Amygdala (tissue), 56 donors: ENCODE results near the gene HRG.

Experiments used
- DNase-seq, 56 donors: peaks; one replicate each; lab custom pipeline; 2025; lab: John Stamatoyannopoulos, UW

HRG gene

DNA sequence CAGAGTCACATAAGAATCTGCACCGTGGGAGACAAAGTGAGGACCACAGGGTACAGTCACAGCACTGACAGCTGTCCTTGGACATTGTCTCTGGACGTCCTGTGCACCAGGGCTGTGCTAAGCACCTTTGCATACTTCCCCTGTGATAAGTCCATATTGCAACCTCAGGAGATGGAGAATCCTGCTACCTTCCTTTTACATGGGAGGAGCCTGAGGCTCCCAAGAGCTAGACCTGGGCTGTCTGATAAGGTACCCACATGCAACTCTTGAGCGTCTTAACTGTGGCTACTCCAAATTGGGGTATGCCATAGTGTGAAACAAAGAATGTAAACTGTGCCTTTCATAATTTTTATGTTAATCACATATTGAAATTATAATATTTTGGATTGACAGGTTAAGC is 28.1 kb upstream of the HRG start:
- no peak for DNase-seq

DNA sequence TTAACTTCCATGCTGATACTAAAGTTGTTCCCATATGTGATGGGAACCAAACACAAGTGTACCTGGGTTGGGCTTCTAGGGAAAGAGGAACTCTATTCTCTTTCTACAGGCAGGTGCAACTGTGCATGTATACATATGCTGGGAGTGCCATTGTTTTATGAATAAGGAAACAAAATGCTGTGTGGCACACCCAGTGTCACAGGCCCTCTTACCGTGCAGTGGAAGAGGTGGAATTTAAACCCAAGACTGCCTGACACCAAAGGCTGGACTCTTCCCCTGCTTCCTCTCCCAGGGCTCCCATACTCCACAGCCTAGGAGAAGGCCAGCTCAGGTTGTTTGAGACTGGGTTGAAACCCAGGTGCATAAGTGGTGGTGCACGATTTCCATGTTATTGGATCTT is 27.6 kb upstream of the HRG start:
- DNase-seq: no peak

DNA sequence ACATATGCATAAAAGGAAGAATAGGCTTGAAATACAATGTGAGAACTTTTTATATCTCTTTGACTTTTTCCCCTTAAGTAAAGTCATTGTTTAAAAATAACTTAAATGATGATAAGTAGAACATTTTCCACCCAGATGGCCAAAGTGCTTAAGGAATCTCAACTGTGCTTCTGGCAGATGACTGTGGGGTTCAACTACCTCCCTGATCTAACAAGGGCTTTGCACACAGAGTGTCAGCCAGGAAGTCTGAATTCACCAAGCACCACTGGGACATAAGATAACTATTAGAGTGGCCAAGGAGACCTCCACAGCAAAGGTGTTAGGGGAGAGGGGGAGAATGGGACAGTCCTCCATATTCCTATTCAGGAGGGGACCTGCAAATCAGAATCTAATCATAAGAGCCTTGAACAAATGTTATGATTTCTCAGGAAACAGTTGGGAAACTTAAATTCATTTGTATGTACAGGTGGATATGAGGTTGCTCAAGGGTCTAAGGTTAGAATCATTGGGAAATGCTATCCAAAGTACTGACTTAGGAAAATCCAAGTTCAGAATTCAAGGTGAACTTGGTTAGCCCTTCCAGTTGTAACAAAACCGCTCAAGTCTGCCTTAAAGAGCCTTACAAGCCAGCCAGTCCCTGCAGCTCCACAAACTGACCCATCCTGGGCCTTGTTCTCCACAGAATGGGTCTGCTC is 25.9 kb upstream of the HRG start, which contains the start of gene FETUB:
FETUB (plus strand) TSS at position 622 of the 695 bp plus-strand sequence; CDS start at position 684, 62 bp downstream.
- no peak for DNase-seq

DNA sequence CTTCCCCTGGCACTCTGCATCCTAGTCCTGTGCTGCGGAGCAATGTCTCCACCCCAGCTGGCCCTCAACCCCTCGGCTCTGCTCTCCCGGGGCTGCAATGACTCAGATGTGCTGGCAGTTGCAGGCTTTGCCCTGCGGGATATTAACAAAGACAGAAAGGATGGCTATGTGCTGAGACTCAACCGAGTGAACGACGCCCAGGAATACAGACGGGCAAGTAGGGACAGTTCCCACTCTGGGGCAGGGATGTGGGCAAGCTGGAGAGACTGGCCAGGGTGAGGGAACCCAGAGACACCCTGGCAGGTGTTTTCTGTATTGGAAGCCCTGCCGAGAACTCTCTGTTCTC is 25.4 kb upstream of the HRG start:
- DNase-seq: peak in 14 of 56 donors; percentile 4 to 50 (median 18)

DNA sequence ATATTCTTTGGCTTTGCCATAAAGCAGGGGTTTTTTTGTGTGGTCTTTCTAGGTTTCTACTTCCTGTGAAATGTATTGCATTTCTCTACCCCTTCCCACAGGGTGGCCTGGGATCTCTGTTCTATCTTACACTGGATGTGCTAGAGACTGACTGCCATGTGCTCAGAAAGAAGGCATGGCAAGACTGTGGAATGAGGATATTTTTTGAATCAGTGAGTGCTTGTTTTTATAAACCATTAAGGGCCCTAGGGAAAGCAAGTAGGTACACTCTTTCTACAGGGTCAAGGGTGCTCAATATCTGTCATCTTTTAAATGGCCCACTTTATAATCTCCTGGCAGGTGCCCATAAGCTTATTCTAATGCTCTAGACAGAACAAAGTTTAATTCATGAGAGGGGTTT is 24.9 kb upstream of the HRG start:
- no peak for DNase-seq

DNA sequence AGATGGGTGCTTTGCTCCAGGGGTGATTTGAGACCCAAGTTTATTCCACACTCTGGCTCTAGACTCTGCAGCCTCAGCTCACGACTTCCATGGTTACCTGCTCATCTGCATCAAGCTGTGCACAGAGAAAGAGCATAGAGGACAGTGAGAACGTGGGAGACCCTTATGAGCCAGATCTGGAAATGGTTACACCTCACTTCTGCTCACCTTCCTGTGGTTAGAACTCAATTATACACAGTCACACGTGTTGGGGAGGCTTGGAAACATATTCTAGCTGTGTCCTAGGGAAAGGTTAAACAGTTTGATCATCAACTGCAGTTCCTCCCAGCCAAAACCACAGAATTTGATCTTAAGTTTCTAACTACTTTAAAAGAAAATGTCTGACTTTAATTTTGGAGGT is 23.8 kb upstream of the HRG start:
- no peak for DNase-seq

DNA sequence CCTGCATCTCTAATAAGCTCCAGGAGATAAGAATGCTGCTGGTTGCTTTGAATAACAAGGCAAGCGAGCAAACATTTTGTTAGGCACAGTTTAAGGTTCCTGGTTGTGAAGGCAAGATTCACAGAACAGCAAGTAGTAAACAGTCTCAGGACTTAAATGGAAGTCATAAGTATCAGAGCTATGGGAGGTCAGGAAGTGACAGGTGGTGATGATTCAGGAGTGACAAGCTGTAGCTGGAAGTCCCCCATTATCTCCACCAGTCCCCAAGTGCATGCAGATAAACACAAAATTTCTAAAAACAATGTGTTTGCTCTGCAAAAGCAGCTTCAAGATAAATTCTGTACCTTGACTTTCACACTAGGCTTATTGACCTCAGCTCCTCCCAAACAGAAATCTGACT is 22.3 kb upstream of the HRG start:
- no peak for DNase-seq

DNA sequence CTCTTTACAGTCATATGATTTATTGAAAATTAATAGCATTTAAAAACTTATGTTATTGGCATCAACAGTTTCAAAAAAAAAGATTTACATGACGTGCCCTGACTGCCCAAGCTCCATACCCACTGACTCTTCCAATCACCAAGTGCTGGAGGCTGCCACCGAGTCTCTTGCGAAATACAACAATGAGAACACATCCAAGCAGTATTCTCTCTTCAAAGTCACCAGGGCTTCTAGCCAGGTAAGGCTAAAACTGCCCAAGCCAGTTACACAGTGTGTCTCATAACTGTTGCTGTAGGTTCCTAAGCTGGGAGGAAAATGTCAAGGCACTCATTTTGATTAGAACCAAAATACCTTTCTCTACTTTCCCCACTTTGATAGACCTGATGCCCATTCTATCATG is 21.1 kb upstream of the HRG start:
- no peak for DNase-seq

DNA sequence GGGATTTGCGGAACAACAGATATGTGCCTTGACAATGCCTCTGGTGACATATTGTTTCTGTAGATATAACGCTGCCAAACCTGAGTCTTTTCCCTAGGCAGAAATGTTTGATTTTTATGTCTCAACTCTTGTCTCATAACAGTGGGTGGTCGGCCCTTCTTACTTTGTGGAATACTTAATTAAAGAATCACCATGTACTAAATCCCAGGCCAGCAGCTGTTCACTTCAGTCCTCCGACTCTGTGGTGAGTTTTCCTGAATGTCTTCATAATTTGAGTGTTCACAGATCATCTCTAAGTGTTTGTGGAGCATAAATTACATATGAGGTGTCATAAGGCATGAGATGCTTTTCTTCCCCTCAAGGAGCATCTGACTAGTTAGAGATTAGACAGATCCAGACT is 19.7 kb upstream of the HRG start:
- DNase-seq: no peak

DNA sequence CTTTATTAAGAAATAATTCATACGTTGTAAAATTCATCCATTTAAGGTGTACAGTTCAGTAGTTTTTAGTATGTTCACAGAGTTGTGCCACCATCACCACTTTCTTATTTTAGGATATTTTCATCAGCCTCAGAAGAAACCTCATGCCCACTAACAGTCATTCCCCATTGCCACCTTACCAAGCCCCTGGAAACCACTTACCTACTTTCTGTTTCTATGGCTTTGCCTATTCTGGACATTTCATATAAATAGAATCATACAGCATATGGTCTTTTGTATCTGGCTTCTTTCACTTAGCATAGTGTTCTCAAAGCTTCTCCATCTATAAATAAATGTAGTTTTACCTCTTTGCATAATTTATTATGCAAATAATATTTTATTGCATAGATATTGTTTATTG is 19.0 kb upstream of the HRG start:
- DNase-seq: no peak

DNA sequence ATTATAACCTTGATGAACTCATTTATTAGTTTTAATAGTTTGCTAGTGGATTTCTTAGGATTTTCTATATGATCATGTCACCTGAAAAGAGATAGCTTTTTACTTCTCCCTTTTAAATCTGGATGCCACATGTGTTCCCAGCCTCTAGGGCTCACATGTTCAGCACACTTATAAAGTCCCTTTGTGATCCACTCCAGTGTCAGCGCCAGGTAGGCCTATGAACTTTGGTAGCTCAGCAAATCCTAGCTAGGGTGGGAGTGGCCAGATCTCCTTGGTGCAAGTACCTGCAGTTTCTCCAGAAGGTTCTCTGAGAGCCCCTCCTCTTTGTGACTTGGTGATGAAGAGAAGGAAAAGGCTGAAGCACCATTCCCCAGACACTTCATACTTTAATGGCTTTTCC is 17.0 kb upstream of the HRG start:
- no peak for DNase-seq

DNA sequence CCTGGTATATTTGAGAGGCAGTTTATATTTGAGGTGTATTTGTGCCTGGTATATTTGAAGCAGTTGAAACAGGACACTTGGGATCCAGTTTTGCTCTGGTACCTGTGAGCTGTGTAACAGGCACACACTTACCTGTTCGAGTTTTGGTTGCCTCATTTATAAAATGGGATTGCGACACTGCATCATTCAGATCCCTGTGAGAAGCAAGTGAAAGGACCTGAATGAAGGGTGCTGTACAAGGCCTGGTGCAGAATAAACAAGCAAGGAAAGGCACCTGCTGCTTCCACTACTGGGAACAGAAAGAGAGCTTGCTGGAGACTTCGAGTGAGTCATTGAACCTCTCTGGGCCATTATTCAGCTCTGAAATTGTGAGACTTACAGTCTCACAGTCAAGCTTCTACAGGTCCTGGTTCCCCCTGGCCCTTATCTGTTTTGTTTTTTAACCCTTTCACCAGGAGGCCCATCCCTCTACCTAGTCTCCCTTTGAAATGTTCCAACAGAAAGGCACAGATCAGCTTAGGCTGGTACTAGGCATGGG is 14.1 kb upstream of the HRG start:
- DNase-seq: no peak

DNA sequence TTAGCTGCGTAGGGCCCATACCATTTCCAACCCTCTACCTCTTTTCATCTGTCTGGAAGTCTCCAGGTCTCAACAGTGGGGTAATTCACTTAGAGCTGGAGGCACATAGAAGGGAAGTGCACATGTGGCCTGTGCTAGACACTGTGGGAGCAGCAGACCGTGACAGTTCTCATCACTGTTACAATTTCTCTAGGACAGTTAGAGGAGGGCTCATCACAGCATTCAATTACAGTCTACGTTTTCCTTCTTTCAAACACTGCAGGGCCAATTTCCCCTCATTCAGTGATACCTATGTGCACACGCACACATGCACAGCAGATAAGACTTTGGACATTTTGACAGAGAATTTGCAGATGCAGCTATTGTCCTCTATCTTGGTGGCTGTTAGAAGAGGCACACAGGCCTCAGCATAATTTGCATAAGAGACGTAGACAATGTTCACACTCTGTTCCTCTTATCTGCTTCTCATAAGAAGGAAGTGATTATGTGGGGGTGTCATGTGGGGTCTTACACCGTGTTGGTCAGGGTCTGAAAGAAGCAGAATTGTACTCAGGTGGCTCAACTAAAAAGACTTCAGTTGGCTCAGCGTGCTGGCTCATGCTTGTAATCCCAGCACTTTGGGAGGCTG is 12.6 kb upstream of the HRG start:
- DNase-seq: no peak

DNA sequence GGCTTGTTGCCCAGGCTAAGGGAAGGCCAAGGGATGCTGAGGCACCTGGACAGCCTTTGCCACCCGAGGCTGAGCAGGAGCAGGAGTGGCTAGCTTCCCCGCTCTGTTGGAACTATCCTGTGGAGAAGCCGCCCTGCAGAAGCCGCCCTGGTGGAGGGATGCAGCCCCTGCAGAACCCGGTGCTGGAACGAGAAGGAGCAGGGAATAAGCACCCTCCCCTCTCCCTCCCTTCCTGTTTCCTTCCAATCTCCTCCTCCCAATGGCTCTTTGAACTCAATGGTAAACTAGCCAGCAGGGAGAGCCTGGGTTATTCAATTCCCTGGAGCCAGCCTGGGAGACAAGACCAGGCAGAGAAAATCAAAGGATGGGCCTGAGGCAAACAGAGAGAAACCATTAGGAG is 11.8 kb upstream of the HRG start:
- DNase-seq: no peak

DNA sequence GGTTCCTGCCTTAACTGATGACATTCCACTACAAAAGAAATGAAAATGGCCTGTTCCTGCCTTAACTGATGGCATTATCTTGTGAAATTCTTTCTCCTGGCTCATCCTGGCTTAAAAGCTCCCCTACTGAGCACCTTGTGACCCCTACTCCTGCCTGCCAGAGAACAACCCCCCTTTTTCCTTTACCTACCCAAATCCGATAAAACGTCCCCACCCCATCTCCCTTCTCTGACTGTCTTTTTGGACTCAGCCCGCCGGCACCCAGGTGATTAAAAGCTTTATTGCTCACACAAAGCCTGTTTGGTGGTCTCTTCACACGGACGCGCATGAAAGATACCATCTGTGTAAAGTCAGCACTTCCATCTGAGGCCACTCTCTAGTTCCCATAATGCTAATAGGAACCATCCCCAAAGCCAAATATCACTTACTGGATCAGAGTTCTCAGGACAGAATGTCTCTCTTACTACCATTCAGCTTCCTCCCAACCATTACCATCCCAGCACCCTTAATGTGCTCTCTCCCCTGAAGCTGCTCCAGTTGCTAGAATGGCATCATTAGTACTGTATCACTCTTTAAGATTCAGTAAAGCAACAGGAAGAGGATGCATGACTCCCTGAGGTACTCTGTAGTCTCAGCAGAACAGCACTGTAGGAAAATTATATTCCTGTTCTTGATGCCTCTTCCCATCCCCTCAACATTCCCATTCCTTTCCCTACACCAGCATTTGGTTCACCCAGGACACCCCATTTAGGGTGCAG is 2.3 kb upstream of the HRG start:
- no peak for DNase-seq

DNA sequence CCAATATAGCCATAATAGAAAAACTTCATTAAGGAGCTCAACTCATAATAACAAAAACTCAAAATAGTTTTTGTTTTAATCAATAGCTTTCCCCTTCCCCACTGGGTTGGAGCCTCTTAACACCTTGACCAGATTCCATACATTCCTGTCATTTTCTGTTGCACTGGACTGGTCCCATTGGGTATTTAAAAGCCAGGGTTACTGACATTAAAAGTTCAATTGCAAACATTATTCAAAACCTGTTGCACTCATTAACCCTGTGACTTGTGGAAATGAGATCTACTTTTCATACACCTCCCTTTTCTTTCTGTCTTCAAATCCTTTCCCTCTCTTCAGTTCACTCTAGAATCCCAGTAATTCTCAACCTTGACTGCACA is 1.7 kb upstream of the HRG start:
- no peak for DNase-seq

DNA sequence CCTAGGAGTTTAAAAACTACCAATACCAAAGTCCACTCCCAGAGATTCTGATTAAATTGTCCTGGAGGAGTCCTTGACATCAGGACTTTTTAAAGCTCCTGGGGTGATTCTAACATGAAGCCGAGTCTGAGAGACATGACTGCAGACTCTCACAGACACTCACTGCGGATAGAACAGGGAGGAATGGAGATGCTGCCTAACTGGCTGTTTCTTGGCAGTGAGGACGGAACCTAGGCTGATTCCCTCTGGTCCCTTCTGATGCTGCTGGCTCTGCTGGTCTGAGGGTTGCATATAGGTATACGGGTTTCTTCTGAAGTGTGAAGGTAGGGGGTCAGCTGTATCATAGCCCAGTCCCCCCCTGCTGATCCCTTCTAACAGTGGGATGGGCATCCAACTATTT is 1.3 kb upstream of the HRG start:
- DNase-seq: no peak

DNA sequence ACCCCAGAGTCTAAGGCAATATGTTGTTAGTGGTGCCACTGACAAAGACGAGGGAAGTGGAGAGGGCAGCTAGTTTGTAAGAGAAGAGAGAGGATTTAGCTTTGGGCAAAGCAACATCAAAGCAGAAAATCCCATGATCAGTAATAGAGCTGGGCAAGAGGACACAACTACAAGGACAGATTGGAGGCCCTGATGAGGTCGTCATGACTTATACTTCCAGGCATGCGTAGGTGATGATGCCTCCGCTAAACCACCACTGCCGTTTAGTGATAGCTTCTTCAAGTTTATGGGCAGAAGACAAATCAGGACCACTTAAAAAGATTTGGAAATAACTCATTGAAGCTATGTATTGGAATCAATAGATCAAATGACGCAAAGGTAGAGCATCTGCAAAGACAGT is 2.6 kb downstream of the HRG start:
- DNase-seq: no peak

DNA sequence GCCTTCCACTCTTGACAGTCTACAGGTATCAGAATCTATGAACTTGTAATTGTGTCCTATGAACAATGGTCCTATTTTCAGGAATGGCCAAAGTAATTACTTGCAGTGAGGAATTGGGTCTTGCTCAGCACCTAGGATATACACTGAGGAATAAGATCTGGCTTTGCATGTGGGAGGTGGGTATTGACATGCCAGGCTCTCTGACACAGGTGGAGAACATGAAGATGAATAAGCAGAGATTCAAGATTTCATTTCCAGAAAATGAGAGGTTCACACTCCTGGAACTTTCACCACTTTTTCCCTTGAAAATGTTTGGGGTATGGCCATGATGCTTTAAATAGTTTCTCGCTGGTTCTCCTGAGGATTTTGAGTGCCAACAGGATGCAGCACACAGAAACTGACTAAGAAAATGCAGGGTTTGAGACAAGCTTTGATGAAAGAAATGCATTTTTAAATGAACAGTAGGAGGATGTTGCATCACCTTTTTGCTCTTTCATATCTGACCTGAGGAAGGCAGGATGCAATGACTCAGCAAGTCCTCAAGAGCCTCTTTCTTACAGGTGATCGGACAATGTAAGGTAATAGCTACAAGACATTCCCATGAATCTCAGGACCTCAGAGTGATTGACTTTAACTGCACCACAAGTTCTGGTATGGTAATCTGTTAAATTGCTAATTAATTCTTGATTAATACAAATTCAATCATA is 3.7 kb downstream of the HRG start:
- DNase-seq: no peak

DNA sequence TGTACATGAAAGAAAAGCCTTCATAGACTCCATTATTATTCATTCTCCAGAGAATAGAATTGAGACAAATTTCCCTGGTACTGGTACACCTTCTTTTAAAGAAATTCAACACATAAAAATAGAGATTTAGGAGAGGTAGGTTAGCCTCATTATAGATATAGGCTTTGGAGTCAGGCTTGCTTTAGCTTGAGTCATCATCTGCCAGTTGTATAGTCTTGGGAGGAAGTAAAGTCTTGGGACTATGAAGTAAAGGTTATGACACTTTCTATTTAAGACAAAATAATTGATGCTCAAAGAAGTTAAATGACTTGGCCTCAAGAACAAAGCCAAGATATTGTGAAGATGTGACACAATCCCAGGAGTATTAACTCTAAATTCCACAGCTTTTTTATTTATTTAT is 4.3 kb downstream of the HRG start:
- no peak for DNase-seq

DNA sequence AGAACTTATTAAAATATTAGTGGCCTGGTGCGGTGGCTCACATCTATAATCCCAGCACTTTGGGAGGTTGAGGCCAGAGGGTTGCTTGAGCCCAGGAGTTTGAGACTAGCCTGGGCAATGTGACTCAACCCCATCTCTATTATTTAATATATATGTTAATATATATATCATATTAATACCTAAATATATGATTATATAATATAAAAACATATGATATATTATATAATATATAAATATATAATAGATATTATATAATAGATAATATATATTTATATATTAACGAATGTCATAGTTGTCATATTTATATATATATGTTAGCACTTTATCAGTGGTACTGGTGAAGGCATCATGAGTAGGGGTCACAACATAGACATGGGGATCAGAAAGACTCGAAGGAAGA is 5.2 kb downstream of the HRG start:
- no peak for DNase-seq
